ENCODE data around the gene TTC6. TPM values are rescaled to one million over a fixed set of nuclear protein-coding genes. Genes with fewer than 3 reads are reported as not detected.

TTC6 gene
- total and polyA plus RNA-seq, 4 donors: not detected

DNA sequence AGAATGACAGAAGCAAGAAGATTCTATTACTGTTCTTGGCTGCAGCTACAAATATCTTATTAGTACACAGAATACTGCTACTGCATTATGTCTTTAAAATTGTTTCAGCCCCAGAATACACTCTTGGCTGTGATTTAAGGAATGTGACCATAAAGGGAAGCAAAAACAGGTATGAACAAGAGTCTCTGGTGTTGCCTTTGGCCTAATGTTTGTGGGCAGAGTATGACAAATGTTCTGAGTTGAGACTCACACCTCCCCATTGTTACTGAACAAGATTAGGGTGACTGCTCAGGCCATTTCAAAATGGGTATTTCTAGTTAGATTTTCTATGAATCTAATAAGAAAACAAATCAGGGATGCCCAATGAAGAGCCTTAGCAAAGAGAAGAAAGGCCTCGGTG lies 28.5 kb downstream of the TTC6 start:
- no peak for DNase-seq
- no peaks in the 10 kb centered on the region for H3K4me1 ChIP-seq (ENCODE audit: control insufficient read depth in 1 of 2, insufficient read depth in 2 of 2, low read length in 2 of 2)
- no peak overlapping the region for H3K4me3 ChIP-seq (ENCODE audit: low read length in 2 of 2)
- no peak overlapping the region for H3K27ac ChIP-seq (ENCODE audit: low read depth in 1 of 2, low read length in 2 of 2)
- H3K36me3 ChIP-seq (ENCODE audit: control insufficient read depth in 1 of 2, insufficient read depth in 2 of 2, low read length in 1 of 2): no peaks in the 10 kb centered on the region
- intact Hi-C loops (cut with DNase I): no loop called here
- no peaks in the 10 kb centered on the region for H3K9me3 ChIP-seq (ENCODE audit: control insufficient read depth, low read length)
- no peak for ATAC-seq (ENCODE audit: low FRiP score)
- peaks cover 0 to 2% of the 10 kb centered on the region in 2 donors for H3K27me3 ChIP-seq (ENCODE audit: control insufficient read depth in 1 of 2, insufficient read depth in 2 of 2, low read length in 1 of 2)
- 99 to 100% methylated on average over 1 of the region's 1 CpG for WGBS, 2 donors

- no peaks in the 10 kb centered on the region for H3K4me1 ChIP-seq (ENCODE audit: control insufficient read depth in 1 of 2, insufficient read depth in 2 of 2, low read length in 2 of 2)
- intact Hi-C loops (cut with DNase I): no loop called here
- no peak overlapping the region for H3K4me3 ChIP-seq (ENCODE audit: low read length in 2 of 2)
- H3K27me3 ChIP-seq (ENCODE audit: control insufficient read depth in 1 of 2, insufficient read depth in 2 of 2, low read length in 1 of 2): peaks cover 0 to 2% of the 10 kb centered on the region in 2 donors
- no peak overlapping the region for H3K27ac ChIP-seq (ENCODE audit: low read depth in 1 of 2, low read length in 2 of 2)
- WGBS, 2 donors: 63% methylated on average over 9 of the region's 9 CpGs
- H3K36me3 ChIP-seq (ENCODE audit: control insufficient read depth in 1 of 2, insufficient read depth in 2 of 2, low read length in 1 of 2): no peaks in the 10 kb centered on the region
- ATAC-seq (ENCODE audit: low FRiP score) (no peak), DNase-seq (no peak)
- H3K9me3 ChIP-seq (ENCODE audit: control insufficient read depth, low read length): no peaks in the 10 kb centered on the region
Measured at GRCh38 chr14:37625597-37626595, 30.5 kb downstream of the TTC6 start.

DNA sequence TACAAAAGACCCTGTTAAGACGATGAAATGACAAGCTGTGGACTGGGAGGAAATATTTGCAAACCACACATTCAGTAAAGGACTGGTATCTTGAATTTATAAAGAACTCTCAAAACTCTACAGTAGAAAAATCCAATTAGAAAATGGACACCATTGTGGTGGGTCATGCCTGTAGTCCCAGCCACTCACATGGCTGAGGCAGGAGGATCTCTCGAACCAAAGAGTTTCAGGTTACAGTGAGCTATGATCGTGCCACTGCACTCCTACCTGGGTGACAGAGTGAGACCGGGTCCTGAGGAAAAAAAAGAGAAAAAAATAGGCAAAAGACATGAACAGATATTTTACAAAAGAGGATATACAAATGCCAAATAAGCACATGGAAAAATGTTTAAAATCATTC lies 41.9 kb downstream of the TTC6 start:
- peaks cover 2% of the 10 kb centered on the region for H3K9me3 ChIP-seq (ENCODE audit: control insufficient read depth, low read length)
- H3K27me3 ChIP-seq (ENCODE audit: control insufficient read depth in 1 of 2, insufficient read depth in 2 of 2, low read length in 1 of 2): peaks cover 0 to 1% of the 10 kb centered on the region in 2 donors
- H3K36me3 ChIP-seq (ENCODE audit: control insufficient read depth in 1 of 2, insufficient read depth in 2 of 2, low read length in 1 of 2): no peaks in the 10 kb centered on the region
- intact Hi-C loops (cut with DNase I): no loop called here
- no peaks in the 10 kb centered on the region for H3K4me1 ChIP-seq (ENCODE audit: control insufficient read depth in 1 of 2, insufficient read depth in 2 of 2, low read length in 2 of 2)
- H3K27ac ChIP-seq (ENCODE audit: low read depth in 1 of 2, low read length in 2 of 2): no peak overlapping the region
- H3K4me3 ChIP-seq (ENCODE audit: low read length in 2 of 2): no peak overlapping the region
- DNase-seq (no peak), ATAC-seq (ENCODE audit: low FRiP score) (no peak)
- WGBS, 2 donors: 56 to 59% methylated on average over 4 of the region's 4 CpGs

DNA sequence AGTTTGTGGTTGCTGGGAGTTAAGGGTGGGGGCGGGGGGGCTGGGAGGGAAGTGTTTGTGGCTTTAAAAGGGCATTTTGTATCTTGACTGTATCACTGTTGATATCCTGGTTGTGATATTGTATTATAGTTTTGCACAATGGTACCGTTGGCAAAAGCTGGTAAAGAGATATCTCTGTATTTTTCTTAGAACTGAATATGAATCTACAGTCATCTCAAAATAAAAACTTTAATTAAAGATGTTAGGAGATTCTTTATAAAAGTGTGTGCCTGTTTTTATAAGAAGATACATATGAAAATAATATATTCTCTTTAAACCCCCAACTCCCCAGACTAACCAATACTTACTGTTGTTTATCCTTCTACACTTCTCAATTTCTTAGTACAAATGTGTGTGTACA lies 43.2 kb downstream of the TTC6 start:
- H3K9me3 ChIP-seq (ENCODE audit: control insufficient read depth, low read length): peaks cover 1% of the 10 kb centered on the region
- 80 to 82% methylated on average over 2 of the region's 2 CpGs for WGBS, 2 donors
- no peak for DNase-seq
- intact Hi-C loops (cut with DNase I): no loop called here
- H3K36me3 ChIP-seq (ENCODE audit: control insufficient read depth in 1 of 2, insufficient read depth in 2 of 2, low read length in 1 of 2): no peaks in the 10 kb centered on the region
- H3K4me1 ChIP-seq (ENCODE audit: control insufficient read depth in 1 of 2, insufficient read depth in 2 of 2, low read length in 2 of 2): no peaks in the 10 kb centered on the region
- ATAC-seq (ENCODE audit: low FRiP score): no peak
- H3K4me3 ChIP-seq (ENCODE audit: low read length in 2 of 2): no peak overlapping the region
- no peak overlapping the region for H3K27ac ChIP-seq (ENCODE audit: low read depth in 1 of 2, low read length in 2 of 2)
- H3K27me3 ChIP-seq (ENCODE audit: control insufficient read depth in 1 of 2, insufficient read depth in 2 of 2, low read length in 1 of 2): peaks cover 0 to 1% of the 10 kb centered on the region in 2 donors

- intact Hi-C loops (cut with DNase I): no loop called here
- peaks cover 0 to 1% of the 10 kb centered on the region in 2 donors for H3K27me3 ChIP-seq (ENCODE audit: control insufficient read depth in 1 of 2, insufficient read depth in 2 of 2, low read length in 1 of 2)
- WGBS, 2 donors: 69 to 86% methylated on average over 1 of the region's 1 CpG
Measured at GRCh38 chr14:37641117-37641516, 45.7 kb downstream of the TTC6 start.

DNA sequence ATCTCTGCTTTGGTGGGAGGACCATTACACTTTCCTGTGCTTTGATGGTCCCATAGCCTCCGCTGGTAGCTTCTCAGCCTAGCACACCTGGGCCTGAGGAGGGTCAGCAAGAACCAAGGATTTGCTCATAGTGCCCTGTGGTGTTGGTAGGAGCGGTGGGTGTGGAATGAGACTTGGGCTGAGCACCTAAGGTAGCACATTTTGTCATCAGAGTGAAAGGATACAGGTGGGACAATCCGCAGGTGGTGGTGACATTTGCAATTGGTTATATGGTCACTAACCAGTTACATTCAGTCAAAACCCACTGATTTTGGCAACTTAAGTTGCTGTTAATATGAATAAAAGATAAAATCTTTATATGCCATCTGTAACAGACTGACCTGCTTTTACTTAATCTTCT lies 46.7 kb downstream of the TTC6 start:
- H3K4me3 ChIP-seq (ENCODE audit: low read length in 2 of 2): no peak overlapping the region
- no peaks in the 10 kb centered on the region for H3K9me3 ChIP-seq (ENCODE audit: control insufficient read depth, low read length)
- H3K27me3 ChIP-seq (ENCODE audit: control insufficient read depth in 1 of 2, insufficient read depth in 2 of 2, low read length in 1 of 2): peaks cover 0 to 1% of the 10 kb centered on the region in 2 donors
- H3K36me3 ChIP-seq (ENCODE audit: control insufficient read depth in 1 of 2, insufficient read depth in 2 of 2, low read length in 1 of 2): no peaks in the 10 kb centered on the region
- ATAC-seq (ENCODE audit: low FRiP score) (no peak), DNase-seq (no peak)
- WGBS, 2 donors: 82 to 84% methylated on average over 3 of the region's 3 CpGs
- intact Hi-C loops (cut with DNase I): no loop called here
- no peaks in the 10 kb centered on the region for H3K4me1 ChIP-seq (ENCODE audit: control insufficient read depth in 1 of 2, insufficient read depth in 2 of 2, low read length in 2 of 2)
- no peak overlapping the region for H3K27ac ChIP-seq (ENCODE audit: low read depth in 1 of 2, low read length in 2 of 2)

More at GRCh38 chr14:37641117-37641516, 45.7 kb downstream of the TTC6 start:
- Histone ChIP-seq H3K4me3 (ENCODE audit: low read length in 2 of 2) (no peak overlapping the region), H3K9me3 (ENCODE audit: control insufficient read depth, low read length) (no peaks in the 10 kb centered on the region), H3K27ac (ENCODE audit: low read depth in 1 of 2, low read length in 2 of 2) (no peak overlapping the region), H3K4me1 (ENCODE audit: control insufficient read depth in 1 of 2, insufficient read depth in 2 of 2, low read length in 2 of 2) (no peaks in the 10 kb centered on the region), H3K36me3 (ENCODE audit: control insufficient read depth in 1 of 2, insufficient read depth in 2 of 2, low read length in 1 of 2) (no peaks in the 10 kb centered on the region)
- DNase-seq: no peak
- ATAC-seq (ENCODE audit: low FRiP score): no peak

DNA sequence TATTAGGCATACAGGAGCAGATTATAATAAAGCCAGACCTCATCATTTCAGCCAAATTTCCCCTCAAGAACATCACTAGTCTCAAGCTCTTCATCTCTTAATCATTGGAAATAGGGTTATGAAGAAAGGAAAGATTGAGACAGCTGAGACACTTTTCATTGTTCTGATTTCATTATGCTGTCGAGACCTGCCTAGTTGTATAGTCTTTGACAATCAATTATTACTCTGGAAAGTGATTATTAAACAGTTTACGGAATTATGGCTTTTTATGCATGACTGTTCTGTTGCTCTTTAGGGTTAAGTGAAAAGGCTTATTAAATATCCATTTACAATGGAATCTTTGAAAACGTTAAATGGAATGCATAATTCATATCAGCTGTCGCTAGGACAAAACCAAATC lies 48.3 kb downstream of the TTC6 start:
- DNase-seq (no peak), ATAC-seq (ENCODE audit: low FRiP score) (no peak)
- Histone ChIP-seq H3K9me3 (ENCODE audit: control insufficient read depth, low read length) (no peaks in the 10 kb centered on the region), H3K27me3 (ENCODE audit: control insufficient read depth in 1 of 2, insufficient read depth in 2 of 2, low read length in 1 of 2) (peaks cover 0 to 1% of the 10 kb centered on the region in 2 donors), H3K27ac (ENCODE audit: low read depth in 1 of 2, low read length in 2 of 2) (no peak overlapping the region), H3K36me3 (ENCODE audit: control insufficient read depth in 1 of 2, insufficient read depth in 2 of 2, low read length in 1 of 2) (no peaks in the 10 kb centered on the region), H3K4me1 (ENCODE audit: control insufficient read depth in 1 of 2, insufficient read depth in 2 of 2, low read length in 2 of 2) (no peaks in the 10 kb centered on the region), H3K4me3 (ENCODE audit: low read length in 2 of 2) (no peak overlapping the region)
- WGBS, 2 donors: 61 to 66% methylated on average over 4 of the region's 4 CpGs
- intact Hi-C loops (cut with DNase I): no loop called here
